NCI-H128 (cell line): Measurements from ENCODE around the gene SELENOO.

Experiments
- DNase-seq: peaks from one replicate; lab custom pipeline; 2025; ENCODE audit not compliant: unreplicated experiment; lab: John Stamatoyannopoulos, UW

Gene SELENOO

GRCh38 chr22:50264946-50265669 is 64.3 kb downstream of the SELENOO start:
- no peak for DNase-seq

- DNase-seq: no peak
Observed at GRCh38 chr22:50266994-50267393, 66.2 kb downstream of the SELENOO start.
